HepG2 (cell line): ENCODE data around the gene FGD5. TPM values are rescaled to one million over a fixed set of nuclear protein-coding genes. Genes with fewer than 3 reads are reported as not detected.

ENCODE experiments used
- ATAC-seq: fragments of 200-7000 bp; cut with Tn5 transposase; 3 replicates; pipeline ENCODE4 v1.9.1; 2020; ENCODE audit warnings: mild to moderate bottlenecking, moderate library complexity
- BruUV-seq: library from RNA; stranded (reverse); fragments of 400-500 nt; replicated peaks from 2 replicates; lab custom pipeline; 2021; lab: Mats Ljungman, UMichigan
- CTCF ChIA-PET: fragments of 300-600 bp; formaldehyde crosslinking; extraction: SDS; loops from one replicate; lab custom pipeline; 2021; ENCODE audit warnings: low total read pairs, inconsistent platforms, low intra/inter-chr PET ratio; lab: Yijun Ruan, JAX
- POLR2A ChIA-PET: fragments of 350-600 bp; sonication (Branson Sonifier 250); formaldehyde crosslinking; loops from one replicate; lab custom pipeline; 2020; ENCODE audit warnings: antibody characterized with exemption, inconsistent platforms; lab: Yijun Ruan, JAX
- DNase-seq: peaks from one replicate; pipeline ENCODE4 v3.0.0-alpha.2; 2015; ENCODE audit warnings: low spot score
- FAIRE-seq: peaks from 3 replicates; lab custom pipeline; 2011; peaks lifted over from hg19 to GRCh38; lab: Jason Lieb, UNC
- H2AFZ ChIP-seq: one replicate; pipeline ENCODE4 v1.6.1; 2011; ENCODE audit warnings: low read length, inconsistent platforms
- H3K27ac ChIP-seq: fragments of 300-600 bp; 3 replicates; pipeline ENCODE4 v1.8.0; 2011; ENCODE audit warnings: mixed run types, mild to moderate bottlenecking, mixed read lengths, low read length, inconsistent platforms; ENCODE audit not compliant: insufficient read depth; ENCODE audit errors: extremely low read length
- H3K27me3 ChIP-seq, 2 experiments: fragments of 200-600 bp in 1 of 2; 2 replicates in 1 of 2; 3 replicates in 1 of 2; pipeline versions ENCODE4 v1.6.0 to v1.8.0; 2011; ENCODE audit warnings: low read length in 2 of 2, mild to moderate bottlenecking in 2 of 2, moderate library complexity in 2 of 2, inconsistent platforms in 1 of 2; ENCODE audit not compliant: insufficient read depth in 2 of 2, control insufficient read depth in 1 of 2
- H3K36me3 ChIP-seq, 2 experiments: fragments of 200-600 bp in 1 of 2; replicated peaks in 1 of 2; 2 replicates in 1 of 2; 3 replicates in 1 of 2; pipeline versions ENCODE4 v1.5.1 to v1.8.0; 2011; ENCODE audit warnings: low read length in 2 of 2, inconsistent platforms in 1 of 2; ENCODE audit not compliant: insufficient read depth in 2 of 2, control insufficient read depth in 1 of 2
- H3K4me1 ChIP-seq: 2 replicates; pipeline ENCODE4 v1.5.1; 2012; ENCODE audit warnings: low read length, inconsistent platforms; ENCODE audit not compliant: insufficient read depth
- H3K4me2 ChIP-seq: 2 replicates; pipeline ENCODE4 v1.6.0; 2011; ENCODE audit warnings: low read depth, low read length, inconsistent platforms
- H3K4me3 ChIP-seq, 3 experiments: fragments of 200-600 bp in 1 of 3; sonication (generic), shearing (Covaris generic) in 1 of 3; replicated peaks in 1 of 3; 2 replicates each; pipeline ENCODE4 v1.5.1; 2011 to 2016; ENCODE audit warnings: low read length in 3 of 3, inconsistent platforms in 2 of 3, low read depth in 2 of 3, mild to moderate bottlenecking in 2 of 3, control low read depth in 1 of 3, mixed read lengths in 1 of 3; ENCODE audit not compliant: insufficient read depth in 1 of 3
- H3K79me2 ChIP-seq: one replicate; pipeline ENCODE4 v1.6.1; 2011; ENCODE audit warnings: low read length, inconsistent platforms; ENCODE audit not compliant: insufficient read depth
- H3K9ac ChIP-seq: 2 replicates; pipeline ENCODE4 v1.6.0; 2011; ENCODE audit warnings: mild to moderate bottlenecking, low read depth, low read length, inconsistent platforms; ENCODE audit not compliant: insufficient read depth
- H3K9me3 ChIP-seq: 2 replicates; pipeline ENCODE4 v1.5.1; 2012; ENCODE audit warnings: mild to moderate bottlenecking, low read length
- H4K20me1 ChIP-seq: 2 replicates; pipeline ENCODE4 v1.6.0; 2011; ENCODE audit warnings: inconsistent platforms, mild to moderate bottlenecking, low read length, moderate library complexity; ENCODE audit not compliant: insufficient read depth
- CAMTA2 ChIP-seq: sonication (generic); formaldehyde crosslinking; IDR thresholded peaks from 2 replicates; pipeline ENCODE4 v1.4.0; 2020; ENCODE audit warnings: mild to moderate bottlenecking, missing genetic modification reagents, borderline replicate concordance
- CBX2 ChIP-seq, 2 experiments: fragments of 200-600 bp in 1 of 2; sonication (generic); formaldehyde crosslinking in 1 of 2; IDR thresholded peaks; 2 replicates each; pipeline versions ENCODE4 v1.7.0 to v1.8.1; 2018 to 2022; ENCODE audit warnings: low read depth in 2 of 2, low read length in 1 of 2, mild to moderate bottlenecking in 1 of 2, missing genetic modification reagents in 1 of 2
- DMAP1 ChIP-seq: IDR thresholded peaks from 2 replicates; pipeline ENCODE4 v1.6.1; 2016
- FIP1L1 ChIP-seq: fragments of 200-400 bp; formaldehyde crosslinking; IDR thresholded peaks from 2 replicates; pipeline ENCODE4 v1.6.1; 2018; ENCODE audit warnings: low read depth, mild to moderate bottlenecking, low read length, moderate library complexity, borderline replicate concordance; ENCODE audit not compliant: insufficient read depth
- KMT2B ChIP-seq: IDR thresholded peaks from 2 replicates; pipeline ENCODE4 v1.6.1; 2016; ENCODE audit warnings: missing genetic modification reagents, missing compliant biosample characterization
- TOE1 ChIP-seq: sonication (generic); formaldehyde crosslinking; IDR thresholded peaks from 2 replicates; pipeline ENCODE4 v1.4.0; 2020; ENCODE audit warnings: mild to moderate bottlenecking, missing genetic modification reagents
- ZNF143 ChIP-seq: sonication (generic); formaldehyde crosslinking; IDR thresholded peaks from 2 replicates; pipeline ENCODE4 v1.4.0; 2020; ENCODE audit warnings: missing genetic modification reagents
- ZNF235 ChIP-seq: sonication (generic); formaldehyde crosslinking; IDR thresholded peaks from 2 replicates; pipeline ENCODE4 v1.8.1; 2023; ENCODE audit warnings: mild to moderate bottlenecking, missing genetic modification reagents, borderline replicate concordance
- ZNF253 ChIP-seq: sonication (generic); formaldehyde crosslinking; IDR thresholded peaks from 2 replicates; pipeline ENCODE4 v1.8.0; 2022; ENCODE audit warnings: mild to moderate bottlenecking, missing genetic modification reagents, borderline replicate concordance
- ZNF292 ChIP-seq: sonication (generic); formaldehyde crosslinking; IDR thresholded peaks from 2 replicates; pipeline ENCODE4 v1.8.1; 2022; ENCODE audit warnings: mild to moderate bottlenecking, low read depth, missing genetic modification reagents, borderline replicate concordance
- ZNF7 ChIP-seq: IDR thresholded peaks from 2 replicates; pipeline ENCODE4 v1.6.1; 2016; ENCODE audit warnings: missing biosample characterization, missing genetic modification reagents
- ZSCAN9 ChIP-seq: IDR thresholded peaks from 2 replicates; pipeline ENCODE4 v1.6.1; 2016; ENCODE audit warnings: borderline replicate concordance
- in situ Hi-C: cut with HindIII; loops from 2 replicates; pipeline ENCODE4 v1.10.0; 2017; ENCODE audit warnings: low pct_unique_long_range_greater_than_20kb; ENCODE audit not compliant: extremely low pct_ligation_motif_present
- intact Hi-C: fragments of 100-400 bp; cut with micrococcal nuclease; formaldehyde crosslinking; loops from one replicate; pipeline ENCODE4 v1.10.0; 2022; ENCODE audit not compliant: unreplicated experiment
- polyA plus RNA-seq, 8 experiments: library from polyadenylated mRNA; depleted of rRNA in 3 of 8; stranded (reverse) in 7 of 8; unstranded in 1 of 8; fragments of >200 nt; fragmentation: Illumina TruSeq in 4 of 8; extraction: Trizol in 4 of 8; gene quantifications; 2 replicates each; pipeline versions ENCODE4 v1.2.1 to v1.2.3, GENCODE V29; 2011 to 2016; ENCODE audit warnings: low read depth in 4 of 8, missing spikeins in 1 of 8, mixed read lengths in 1 of 8; ENCODE audit not compliant: insufficient read depth in 1 of 8
- total RNA-seq, 5 experiments: library from RNA; depleted of rRNA; stranded (reverse); fragments of >200 nt; fragmentation: Illumina TruSeq; extraction: Trizol; gene quantifications; 2 replicates each; pipeline ENCODE4 v1.2.3, GENCODE V29; 2016; ENCODE audit warnings: low read depth in 1 of 5
- TF ChIP-seq, protein P1 (sequence below): sonication (generic); formaldehyde crosslinking; IDR thresholded peaks from 2 replicates; pipeline ENCODE4 v1.9.0; 2021; ENCODE audit warnings: missing genetic modification reagents, borderline replicate concordance
- TF ChIP-seq, protein P2 (sequence below): sonication (generic); formaldehyde crosslinking; IDR thresholded peaks from 2 replicates; pipeline ENCODE4 v1.4.0; 2020; ENCODE audit warnings: missing genetic modification reagents
- TF ChIP-seq, protein P3 (sequence below): sonication (generic); formaldehyde crosslinking; IDR thresholded peaks from 2 replicates; pipeline ENCODE4 v1.4.0; 2020; ENCODE audit warnings: mild to moderate bottlenecking, low read depth, missing genetic modification reagents

FGD5 gene
- total and polyA plus RNA-seq, 2 of the 13 experiments (the other 11 are each of a cell fraction or from before 2014, with no cell fraction given) = 0.17 TPM; not detected in 1

DNA sequence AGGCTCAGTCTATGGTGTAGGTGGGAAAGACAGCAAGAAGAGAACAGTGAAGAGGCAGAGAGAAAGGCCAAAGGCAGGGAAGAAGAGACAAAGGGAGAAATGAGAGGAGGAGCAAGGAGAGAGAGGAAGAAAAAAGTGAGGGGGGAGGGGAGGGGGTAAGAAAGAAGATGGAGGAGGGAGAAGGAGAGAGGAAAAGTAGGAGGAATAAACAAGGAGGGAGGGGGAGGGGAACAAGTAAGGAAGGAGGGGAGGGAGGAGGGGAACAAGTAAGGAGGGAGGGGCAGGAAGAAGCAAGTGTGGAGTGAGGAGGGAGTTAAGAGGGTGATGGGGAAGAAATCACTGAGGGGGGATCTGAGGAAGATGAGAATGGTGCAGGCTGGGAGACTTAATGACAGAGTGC, 45.5 kb upstream of the FGD5 start:
- FAIRE-seq (no peak), DNase-seq (no peak), ATAC-seq (no peak)
- CTCF ChIA-PET = no interaction called here
- no peaks in the 10 kb centered on the region for H3K9me3 ChIP-seq
- H3K79me2 ChIP-seq = no peaks in the 10 kb centered on the region
- no peak overlapping the region for H3K4me3 ChIP-seq
- H3K4me1 ChIP-seq = no peaks in the 10 kb centered on the region
- in situ Hi-C loops = no loop called here
- H2AFZ ChIP-seq = no peak overlapping the region
- POLR2A ChIA-PET = no interaction called here
- H3K27ac ChIP-seq = no peak overlapping the region
- H3K27me3 ChIP-seq = peaks cover 3 to 56% of the 10 kb centered on the region in 2 experiments; a peak in 3 of 5 replicates
- intact Hi-C loops = no loop called here
- H3K9ac ChIP-seq = no peak overlapping the region
- no peak overlapping the region for H3K4me2 ChIP-seq
- BruUV-seq = no TSS peak
- H3K36me3 ChIP-seq = no peaks in the 10 kb centered on the region
- TF ChIP-seq DMAP1 (CRISPR knock-in tag) (no peak), KMT2B (CRISPR knock-in tag) (no peak), ZSCAN9 (CRISPR knock-in tag) (no peak), ZNF143 (no peak), ZNF7 (CRISPR knock-in tag) (no peak), ZNF253 (CRISPR knock-in tag) (no peak), TOE1 (CRISPR knock-in tag) (no peak), CAMTA2 (CRISPR knock-in tag) (no peak), ZNF292 (CRISPR knock-in tag) (no peak), CBX2 (IDR thresholded peaks at IDR 0.05; ENCODE audit: low read depth, low read length) (no peak), CBX2 (CRISPR knock-in tag; IDR thresholded peaks at IDR 0.05; ENCODE audit: low read depth) (no peak), ZNF235 (no peak), FIP1L1 (no peak)
- TF ChIP-seq, protein P1, sequence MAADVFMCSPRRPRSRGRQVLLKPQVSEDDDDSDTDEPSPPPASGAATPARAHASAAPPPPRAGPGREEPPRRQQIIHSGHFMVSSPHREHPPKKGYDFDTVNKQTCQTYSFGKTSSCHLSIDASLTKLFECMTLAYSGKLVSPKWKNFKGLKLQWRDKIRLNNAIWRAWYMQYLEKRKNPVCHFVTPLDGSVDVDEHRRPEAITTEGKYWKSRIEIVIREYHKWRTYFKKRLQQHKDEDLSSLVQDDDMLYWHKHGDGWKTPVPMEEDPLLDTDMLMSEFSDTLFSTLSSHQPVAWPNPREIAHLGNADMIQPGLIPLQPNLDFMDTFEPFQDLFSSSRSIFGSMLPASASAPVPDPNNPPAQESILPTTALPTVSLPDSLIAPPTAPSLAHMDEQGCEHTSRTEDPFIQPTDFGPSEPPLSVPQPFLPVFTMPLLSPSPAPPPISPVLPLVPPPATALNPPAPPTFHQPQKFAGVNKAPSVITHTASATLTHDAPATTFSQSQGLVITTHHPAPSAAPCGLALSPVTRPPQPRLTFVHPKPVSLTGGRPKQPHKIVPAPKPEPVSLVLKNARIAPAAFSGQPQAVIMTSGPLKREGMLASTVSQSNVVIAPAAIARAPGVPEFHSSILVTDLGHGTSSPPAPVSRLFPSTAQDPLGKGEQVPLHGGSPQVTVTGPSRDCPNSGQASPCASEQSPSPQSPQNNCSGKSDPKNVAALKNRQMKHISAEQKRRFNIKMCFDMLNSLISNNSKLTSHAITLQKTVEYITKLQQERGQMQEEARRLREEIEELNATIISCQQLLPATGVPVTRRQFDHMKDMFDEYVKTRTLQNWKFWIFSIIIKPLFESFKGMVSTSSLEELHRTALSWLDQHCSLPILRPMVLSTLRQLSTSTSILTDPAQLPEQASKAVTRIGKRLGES (CRISPR knock-in tag) = no peak
- TF ChIP-seq, protein P2, sequence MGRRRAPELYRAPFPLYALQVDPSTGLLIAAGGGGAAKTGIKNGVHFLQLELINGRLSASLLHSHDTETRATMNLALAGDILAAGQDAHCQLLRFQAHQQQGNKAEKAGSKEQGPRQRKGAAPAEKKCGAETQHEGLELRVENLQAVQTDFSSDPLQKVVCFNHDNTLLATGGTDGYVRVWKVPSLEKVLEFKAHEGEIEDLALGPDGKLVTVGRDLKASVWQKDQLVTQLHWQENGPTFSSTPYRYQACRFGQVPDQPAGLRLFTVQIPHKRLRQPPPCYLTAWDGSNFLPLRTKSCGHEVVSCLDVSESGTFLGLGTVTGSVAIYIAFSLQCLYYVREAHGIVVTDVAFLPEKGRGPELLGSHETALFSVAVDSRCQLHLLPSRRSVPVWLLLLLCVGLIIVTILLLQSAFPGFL (CRISPR knock-in tag) = no peak
- TF ChIP-seq, protein P3, sequence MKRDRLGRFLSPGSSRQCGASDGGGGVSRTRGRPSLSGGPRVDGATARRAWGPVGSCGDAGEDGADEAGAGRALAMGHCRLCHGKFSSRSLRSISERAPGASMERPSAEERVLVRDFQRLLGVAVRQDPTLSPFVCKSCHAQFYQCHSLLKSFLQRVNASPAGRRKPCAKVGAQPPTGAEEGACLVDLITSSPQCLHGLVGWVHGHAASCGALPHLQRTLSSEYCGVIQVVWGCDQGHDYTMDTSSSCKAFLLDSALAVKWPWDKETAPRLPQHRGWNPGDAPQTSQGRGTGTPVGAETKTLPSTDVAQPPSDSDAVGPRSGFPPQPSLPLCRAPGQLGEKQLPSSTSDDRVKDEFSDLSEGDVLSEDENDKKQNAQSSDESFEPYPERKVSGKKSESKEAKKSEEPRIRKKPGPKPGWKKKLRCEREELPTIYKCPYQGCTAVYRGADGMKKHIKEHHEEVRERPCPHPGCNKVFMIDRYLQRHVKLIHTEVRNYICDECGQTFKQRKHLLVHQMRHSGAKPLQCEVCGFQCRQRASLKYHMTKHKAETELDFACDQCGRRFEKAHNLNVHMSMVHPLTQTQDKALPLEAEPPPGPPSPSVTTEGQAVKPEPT (CRISPR knock-in tag) = no peak
- no peaks in the 10 kb centered on the region for H4K20me1 ChIP-seq
